Activated naive CD4-positive, alpha-beta T cell treated with anti-CD3 and anti-CD28 coated beads for 36 hours (primary cell): ENCODE measurements around the gene SOWAHD. TPM values are rescaled to one million over a fixed set of nuclear protein-coding genes. Genes with fewer than 3 reads are reported as not detected.
"Not testable (repeated sequence)": the region's sequence is repeated elsewhere in the genome, so short reads cannot be mapped to it uniquely, and the experiment has no call there.

Experiments used
- CTCF ChIA-PET: fragments of 350-600 bp; sonication (Branson Sonifier 250); formaldehyde crosslinking; loops from one replicate; lab custom pipeline; 2021; ENCODE audit warnings: antibody characterized with exemption; lab: Charles Lee
- DNase-seq: peaks from one replicate; pipeline ENCODE4 v3.0.0-alpha.2; 2020
- H3K27ac Mint-ChIP-seq: one replicate; pipeline ENCODE4 v1.8.0; 2021; ENCODE audit warnings: mild to moderate bottlenecking, mixed read lengths
- H3K27me3 Mint-ChIP-seq: one replicate; pipeline ENCODE4 v1.8.0; 2021; ENCODE audit warnings: low read depth, mixed read lengths
- H3K36me3 Mint-ChIP-seq: one replicate; pipeline ENCODE4 v1.8.0; 2021; ENCODE audit warnings: low read depth, mixed read lengths
- H3K4me1 Mint-ChIP-seq: one replicate; pipeline ENCODE4 v1.8.0; 2021; ENCODE audit warnings: low read depth, mixed read lengths
- H3K4me3 Mint-ChIP-seq: one replicate; pipeline ENCODE4 v1.8.0; 2021; ENCODE audit warnings: mild to moderate bottlenecking, moderate library complexity, mixed read lengths
- H3K9me3 Mint-ChIP-seq: one replicate; pipeline ENCODE4 v1.8.0; 2021; ENCODE audit warnings: mixed read lengths
- intact Hi-C: fragments of 100-400 bp; cut with micrococcal nuclease; formaldehyde crosslinking; loops from one replicate; pipeline ENCODE4 v1.15.1; 2023
- total RNA-seq, 2 experiments: library from RNA; stranded (reverse); gene quantifications; one replicate each; pipeline ENCODE4 v1.2.3, GENCODE V29; 2021

SOWAHD gene
- total RNA-seq, 2 experiments from 2014 or later: 0.30 TPM; not detected in 1

- DNase-seq: no peak
- intact Hi-C loops: no loop called here
- H3K4me3 Mint-ChIP-seq: no peak overlapping the region
- no peaks in the 10 kb centered on the region for H3K27me3 Mint-ChIP-seq
- CTCF ChIA-PET: interaction anchor here (0.6 to 1.6 kb wide), 4 partner anchors 31 to 207 kb away, joined by 3 to 8 read pairs (median 4); no protein-coding TSS in a partner anchor
- H3K27ac Mint-ChIP-seq: no peak overlapping the region
- H3K36me3 Mint-ChIP-seq: no peaks in the 10 kb centered on the region
- H3K4me1 Mint-ChIP-seq: peaks cover 29% of the 10 kb centered on the region
- H3K9me3 Mint-ChIP-seq: no peaks in the 10 kb centered on the region
Measured at GRCh38 chrX:119760026-119760877, 1.9 kb downstream of the SOWAHD start.

GRCh38 chrX:119762718-119763117, 4.3 kb downstream of the SOWAHD start:
- Mint-ChIP-seq H3K27me3 (no peaks in the 10 kb centered on the region), H3K9me3 (no peaks in the 10 kb centered on the region), H3K4me3 (no peak overlapping the region), H3K27ac (no peak overlapping the region), H3K4me1 (peaks cover 4% of the 10 kb centered on the region), H3K36me3 (no peaks in the 10 kb centered on the region)
- no peak for DNase-seq
- CTCF ChIA-PET: interaction anchor here (1.0 kb wide), 1 partner anchor 35 kb away, joined by 3 read pairs; no protein-coding TSS in a partner anchor
- intact Hi-C loops: no loop called here

GRCh38 chrX:119763181-119763580, 4.8 kb downstream of the SOWAHD start:
- Mint-ChIP-seq H3K36me3 (no peaks in the 10 kb centered on the region), H3K4me1 (peaks cover 2% of the 10 kb centered on the region), H3K27ac (no peak overlapping the region), H3K27me3 (no peaks in the 10 kb centered on the region), H3K9me3 (no peaks in the 10 kb centered on the region), H3K4me3 (no peak overlapping the region)
- CTCF ChIA-PET: no interaction called here
- intact Hi-C loops: no loop called here
- DNase-seq: no peak

GRCh38 chrX:119763836-119764387, 5.5 kb downstream of the SOWAHD start:
- intact Hi-C loops: no loop called here
- H3K9me3 Mint-ChIP-seq: no peaks in the 10 kb centered on the region
- CTCF ChIA-PET: no interaction called here
- DNase-seq: no peak
- no peaks in the 10 kb centered on the region for H3K27me3 Mint-ChIP-seq
- peaks cover 2% of the 10 kb centered on the region for H3K4me1 Mint-ChIP-seq
- H3K27ac Mint-ChIP-seq: no peak overlapping the region
- no peak overlapping the region for H3K4me3 Mint-ChIP-seq
- no peaks in the 10 kb centered on the region for H3K36me3 Mint-ChIP-seq

- H3K4me3 Mint-ChIP-seq, H3K4me1 Mint-ChIP-seq, H3K27me3 Mint-ChIP-seq, DNase-seq, intact Hi-C loops, H3K27ac Mint-ChIP-seq, H3K9me3 Mint-ChIP-seq, H3K36me3 Mint-ChIP-seq: not testable (repeated sequence)
- CTCF ChIA-PET: interaction anchor here (1.5 kb wide), 1 partner anchor 10 kb away, joined by 4 read pairs; the partner anchor contains the start of gene SOWAHD
Measured at GRCh38 chrX:119768436-119768835, 10.0 kb downstream of the SOWAHD start.

- H3K27ac Mint-ChIP-seq, H3K36me3 Mint-ChIP-seq, H3K4me3 Mint-ChIP-seq, H3K27me3 Mint-ChIP-seq, DNase-seq, H3K9me3 Mint-ChIP-seq, H3K4me1 Mint-ChIP-seq, intact Hi-C loops: not testable (repeated sequence)
- CTCF ChIA-PET: interaction anchor here (0.6 to 1.5 kb wide), 2 partner anchors 11 to 167 kb away, joined by 3 to 4 read pairs; partner anchors contain the start of gene SOWAHD
Measured at GRCh38 chrX:119769388-119769787, 11.0 kb downstream of the SOWAHD start.

GRCh38 chrX:119775517-119776238, 17.3 kb downstream of the SOWAHD start:
- Mint-ChIP-seq H3K4me3 (no peak overlapping the region), H3K36me3 (peaks cover under 1% of the 10 kb centered on the region), H3K9me3 (no peaks in the 10 kb centered on the region), H3K27ac (no peak overlapping the region), H3K27me3 (no peaks in the 10 kb centered on the region), H3K4me1 (no peaks in the 10 kb centered on the region)
- intact Hi-C loops: no loop called here
- CTCF ChIA-PET: interaction anchor here (0.6 to 1.0 kb wide), 2 partner anchors 23 to 213 kb away, joined by 3 read pairs; no protein-coding TSS in a partner anchor
- DNase-seq: no peak

- no peak for DNase-seq
- Mint-ChIP-seq H3K4me3 (no peak overlapping the region), H3K9me3 (no peaks in the 10 kb centered on the region), H3K27ac (no peak overlapping the region), H3K36me3 (peaks cover 11% of the 10 kb centered on the region), H3K27me3 (no peaks in the 10 kb centered on the region), H3K4me1 (peaks cover 6% of the 10 kb centered on the region)
- CTCF ChIA-PET: no interaction called here
- intact Hi-C loops: loop anchor here (1.0 kb wide), 1 partner anchor 263 kb away; no protein-coding TSS in a partner anchor
Measured at GRCh38 chrX:119778829-119779228, 20.4 kb downstream of the SOWAHD start.

- intact Hi-C loops: no loop called here
- CTCF ChIA-PET: no interaction called here
- peaks cover 38% of the 10 kb centered on the region for H3K36me3 Mint-ChIP-seq
Measured at GRCh38 chrX:119783026-119783425, 24.6 kb downstream of the SOWAHD start.

GRCh38 chrX:119784747-119785446, 26.5 kb downstream of the SOWAHD start:
- peak overlapping the region; percentile 30 for H3K27ac Mint-ChIP-seq
- peak; percentile 48 for DNase-seq
- H3K9me3 Mint-ChIP-seq: no peaks in the 10 kb centered on the region
- CTCF ChIA-PET: interaction anchor here (0.6 to 1.4 kb wide), 7 partner anchors 20 to 792 kb away, joined by 3 to 8 read pairs (median 3); partner anchors contain the start of genes NDUFA1 and RNF113A
- H3K36me3 Mint-ChIP-seq: peaks cover 55% of the 10 kb centered on the region
- intact Hi-C loops: no loop called here
- H3K27me3 Mint-ChIP-seq: no peaks in the 10 kb centered on the region
- H3K4me3 Mint-ChIP-seq: no peak overlapping the region
- H3K4me1 Mint-ChIP-seq: peaks cover 37% of the 10 kb centered on the region

More at GRCh38 chrX:119783026-119783425, 24.6 kb downstream of the SOWAHD start:
- no peaks in the 10 kb centered on the region for H3K27me3 Mint-ChIP-seq
- peak overlapping the region; percentile 24 for H3K27ac Mint-ChIP-seq
- H3K4me1 Mint-ChIP-seq: peaks cover 26% of the 10 kb centered on the region
- H3K9me3 Mint-ChIP-seq: no peaks in the 10 kb centered on the region
- H3K4me3 Mint-ChIP-seq: no peak overlapping the region
- DNase-seq: no peak

GRCh38 chrX:119790977-119791436, 32.6 kb downstream of the SOWAHD start:
- no peaks in the 10 kb centered on the region for H3K27me3 Mint-ChIP-seq
- CTCF ChIA-PET: interaction anchor here (1.4 to 1.9 kb wide), 3 partner anchors 62 to 97 kb away, joined by 3 to 4 read pairs (median 3); partner anchors contain the start of gene UPF3B
- H3K4me1 Mint-ChIP-seq: peaks cover 29% of the 10 kb centered on the region
- H3K9me3 Mint-ChIP-seq: no peaks in the 10 kb centered on the region
- H3K4me3 Mint-ChIP-seq: peak overlapping the region; percentile 86
- peak overlapping the region; percentile 95 for H3K27ac Mint-ChIP-seq
- intact Hi-C loops: loop anchor here (1.0 to 5.0 kb wide), 11 partner anchors 35 to 323 kb away; partner anchors contain the start of genes NDUFA1, NKAP, NKRF and RNF113A
- H3K36me3 Mint-ChIP-seq: peaks cover 47% of the 10 kb centered on the region
- DNase-seq: peak; percentile 51
